ENCODE results near the gene TMEM150B.
A peak's percentile ranks its signal among the peaks of the same experiment; 100 is the strongest.

Gene TMEM150B, protein sequence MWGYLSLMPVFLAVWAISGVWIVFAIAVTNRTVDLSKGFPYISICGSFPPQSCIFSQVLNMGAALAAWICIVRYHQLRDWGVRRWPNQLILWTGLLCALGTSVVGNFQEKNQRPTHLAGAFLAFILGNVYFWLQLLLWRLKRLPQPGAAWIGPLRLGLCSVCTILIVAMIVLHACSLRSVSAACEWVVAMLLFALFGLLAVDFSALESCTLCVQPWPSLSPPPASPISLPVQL

DNA sequence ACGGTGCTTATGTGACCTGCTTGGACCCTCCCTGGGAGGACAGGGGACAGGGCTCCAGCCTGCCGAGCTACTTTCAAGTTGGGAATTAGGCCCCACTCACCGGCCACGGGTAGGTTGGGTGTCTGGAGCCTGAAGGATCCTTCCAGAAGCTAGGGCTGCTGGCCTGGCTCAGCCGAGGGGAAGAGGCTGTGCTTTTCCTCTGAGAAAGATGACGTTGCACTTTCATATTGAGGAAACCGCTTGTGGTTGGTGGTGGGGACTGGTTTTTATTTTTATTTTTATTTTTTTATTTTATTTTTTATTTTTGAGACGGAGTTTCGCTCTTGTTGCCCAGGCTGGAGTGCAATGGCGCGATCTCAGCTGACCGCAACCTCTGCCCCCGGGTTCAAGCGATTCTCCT is at the start of gene TMEM150B:
TSS of gene TMEM150B (minus strand) at position 170 of the 400 bp plus-strand sequence. CDS start 4,305 bp downstream, outside the sequence.
- no peak for DNase-seq

DNA sequence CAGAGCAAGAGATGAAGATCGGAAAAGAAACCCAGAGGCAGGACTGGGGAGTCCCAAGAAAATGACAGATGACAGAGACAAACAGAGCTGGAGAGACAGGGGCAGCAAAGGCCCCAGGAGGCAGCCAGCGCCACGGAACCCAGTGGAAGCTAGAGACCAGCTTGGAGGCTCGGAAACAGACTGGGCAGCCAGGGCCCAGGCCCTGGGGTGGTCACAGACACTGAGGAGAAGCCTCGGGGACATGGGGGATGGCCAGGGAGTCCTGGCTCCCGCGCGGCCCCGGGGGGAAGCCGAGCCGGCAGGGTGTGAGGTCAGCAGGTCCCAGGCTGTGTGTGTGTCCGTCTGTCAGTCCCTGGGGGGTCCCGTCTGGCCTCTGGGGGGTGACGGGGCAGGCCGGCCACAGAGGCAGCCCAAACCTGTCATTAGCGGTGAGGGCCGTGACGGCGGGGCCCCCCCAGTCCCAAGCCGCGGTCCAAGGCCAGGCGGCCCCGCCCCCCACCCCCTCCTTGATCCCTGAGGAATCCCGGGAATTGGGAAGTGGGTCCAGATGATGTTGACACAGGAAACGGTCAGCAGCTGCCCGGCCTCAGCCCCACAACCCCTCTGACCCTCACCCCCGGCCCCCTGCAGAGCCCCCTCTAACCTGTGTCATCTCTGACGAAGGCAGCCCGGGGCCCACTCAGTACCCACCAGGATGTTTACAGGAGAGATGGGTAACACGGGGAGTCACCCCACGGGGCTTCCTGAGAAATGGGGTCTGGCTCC is 49.0 kb upstream of the TMEM150B start:
- no peak for DNase-seq

DNA sequence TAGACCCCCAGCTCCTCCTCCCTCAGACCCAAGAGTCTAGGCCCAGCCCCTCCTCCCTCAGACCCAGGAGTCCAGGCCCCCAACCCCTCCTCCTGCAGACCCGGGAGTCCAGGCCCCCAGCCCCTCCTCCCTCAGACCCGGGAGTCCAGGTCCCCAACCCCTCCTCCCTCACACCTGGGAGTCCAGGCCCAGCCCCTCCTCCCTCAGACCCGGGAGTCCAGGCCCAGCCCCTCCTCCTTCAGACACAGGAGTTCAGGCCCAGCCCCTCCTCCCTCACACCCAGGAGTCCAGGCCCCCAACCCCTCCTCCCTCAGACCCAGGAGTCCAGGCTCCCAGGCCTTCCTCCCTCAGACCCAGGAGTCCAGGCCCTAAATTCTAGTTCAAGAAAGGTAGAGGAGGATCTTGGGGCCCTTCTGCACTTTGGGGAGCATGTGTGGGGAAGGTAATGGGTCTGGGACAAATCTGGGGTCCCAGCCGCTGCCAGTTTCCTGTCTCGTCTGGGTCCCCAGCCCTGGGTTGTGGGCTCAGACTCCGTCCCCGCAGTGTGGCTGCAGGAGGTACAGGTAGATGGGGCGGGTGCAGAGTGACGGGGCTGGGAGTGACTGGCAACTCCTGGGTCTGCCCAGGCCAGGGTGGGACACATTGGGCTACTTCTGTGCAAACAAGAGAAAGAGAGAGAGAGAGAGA is 48.3 kb upstream of the TMEM150B start:
- no peak for DNase-seq

DNA sequence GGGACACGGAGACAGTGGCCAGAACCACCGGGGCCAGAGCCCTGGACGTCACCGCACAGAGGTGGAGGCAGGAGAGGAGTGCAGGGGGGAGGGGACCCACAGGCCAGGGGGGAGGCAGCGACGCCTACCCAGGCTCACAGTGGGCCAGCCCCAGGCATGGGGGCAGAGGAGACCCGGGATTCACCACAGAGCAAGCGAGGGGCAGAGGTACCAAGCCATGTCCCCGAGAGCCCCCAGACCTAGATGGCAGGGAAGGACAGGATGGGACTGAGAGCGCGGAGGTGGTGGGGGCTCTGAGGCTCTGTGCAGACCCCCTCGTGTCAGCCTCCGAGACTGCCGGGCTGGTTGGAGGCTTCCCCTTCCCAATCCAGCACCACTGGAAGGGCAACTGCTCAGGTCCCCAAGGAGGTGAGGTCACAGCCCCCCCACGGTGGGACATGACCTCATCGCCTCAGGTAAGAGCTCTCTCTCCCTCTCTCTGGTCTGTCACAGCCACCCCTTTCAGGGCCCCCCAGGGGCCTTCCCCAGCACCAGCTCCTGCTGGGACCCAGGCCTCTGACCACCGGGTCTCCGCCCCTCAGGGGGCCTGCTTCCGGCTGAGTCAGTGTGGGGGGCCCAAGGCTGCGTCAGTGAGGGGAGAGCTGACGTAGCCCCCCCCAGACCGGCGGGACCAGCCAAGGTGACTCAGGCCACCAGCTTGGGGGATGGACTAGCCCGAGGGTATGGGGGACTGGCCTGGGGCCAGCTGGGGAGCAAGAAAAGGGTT is 47.4 kb upstream of the TMEM150B start:
- DNase-seq, result no peak

DNA sequence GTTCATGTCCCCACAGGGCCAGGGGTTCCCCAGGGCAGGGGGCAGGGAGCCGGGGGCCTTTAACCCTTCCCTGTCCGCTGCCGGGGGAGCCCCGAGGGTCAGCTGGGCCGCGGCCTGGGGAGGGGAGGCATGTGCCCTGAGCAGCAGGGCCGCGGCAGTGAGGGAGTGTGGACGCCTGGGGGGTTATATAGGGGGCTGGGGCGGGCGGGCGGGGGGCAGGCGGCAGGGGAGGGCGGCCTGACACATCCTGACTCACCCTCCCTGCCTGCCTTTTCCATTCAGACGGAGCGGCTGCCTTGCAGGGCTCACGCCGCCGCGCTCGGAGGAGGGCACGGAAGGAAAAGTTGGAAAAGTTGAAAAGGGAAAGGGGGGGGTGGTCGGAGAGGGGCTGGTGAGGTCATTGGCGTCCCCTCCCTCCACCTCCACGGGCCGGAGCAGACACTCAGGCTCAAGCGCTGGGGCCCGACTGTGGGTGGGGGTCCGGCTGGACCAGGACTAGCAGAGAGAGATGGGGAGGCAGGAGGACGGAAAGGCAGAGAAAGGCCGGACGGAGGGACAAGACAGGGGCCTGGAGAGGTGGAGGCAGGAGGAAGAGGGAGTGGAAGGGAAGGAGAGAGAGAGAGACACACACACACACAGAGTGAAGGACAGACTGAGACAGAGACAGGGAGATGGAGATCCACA is 45.3 kb upstream of the TMEM150B start, which contains the start of gene IL11:
TSS of gene IL11 (minus strand) at position 159 of the 684 bp plus-strand sequence. CDS start at position 6, 153 bp downstream.
- DNase-seq, result no peak

DNA sequence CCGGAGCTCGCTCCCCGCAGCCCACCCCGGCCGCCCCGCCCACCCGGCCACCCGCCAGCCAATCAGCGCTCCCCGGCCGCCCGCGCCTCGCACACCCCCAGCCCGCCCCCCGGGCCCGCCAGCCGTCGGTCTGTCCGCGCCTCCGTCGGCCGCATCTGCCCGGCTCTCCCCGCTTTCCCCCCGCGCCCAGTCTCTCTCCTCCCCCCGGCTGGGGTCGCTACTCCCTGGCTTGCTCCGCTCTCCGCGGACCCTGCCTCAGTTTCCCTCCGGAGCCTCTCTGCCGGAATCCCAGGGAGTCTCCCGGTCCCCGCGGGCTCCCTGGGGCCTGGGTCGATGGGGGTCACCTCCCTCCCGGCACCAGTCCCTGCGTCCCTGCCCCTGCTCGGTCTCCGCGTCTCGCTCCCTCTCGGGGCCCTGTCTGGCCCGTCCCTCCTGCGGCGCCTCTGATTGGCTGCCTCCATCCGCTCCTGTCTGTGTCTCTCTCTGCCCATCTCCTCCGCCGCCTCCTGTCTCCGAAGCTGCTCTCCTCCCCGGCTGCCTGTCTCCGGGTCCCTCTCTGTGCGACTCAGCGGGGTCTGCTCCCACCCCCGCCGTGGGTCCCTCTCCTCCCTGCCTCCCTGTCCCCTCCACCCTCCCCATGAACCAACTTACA is 44.6 kb upstream of the TMEM150B start:
- peak; percentile 42 for DNase-seq

DNA sequence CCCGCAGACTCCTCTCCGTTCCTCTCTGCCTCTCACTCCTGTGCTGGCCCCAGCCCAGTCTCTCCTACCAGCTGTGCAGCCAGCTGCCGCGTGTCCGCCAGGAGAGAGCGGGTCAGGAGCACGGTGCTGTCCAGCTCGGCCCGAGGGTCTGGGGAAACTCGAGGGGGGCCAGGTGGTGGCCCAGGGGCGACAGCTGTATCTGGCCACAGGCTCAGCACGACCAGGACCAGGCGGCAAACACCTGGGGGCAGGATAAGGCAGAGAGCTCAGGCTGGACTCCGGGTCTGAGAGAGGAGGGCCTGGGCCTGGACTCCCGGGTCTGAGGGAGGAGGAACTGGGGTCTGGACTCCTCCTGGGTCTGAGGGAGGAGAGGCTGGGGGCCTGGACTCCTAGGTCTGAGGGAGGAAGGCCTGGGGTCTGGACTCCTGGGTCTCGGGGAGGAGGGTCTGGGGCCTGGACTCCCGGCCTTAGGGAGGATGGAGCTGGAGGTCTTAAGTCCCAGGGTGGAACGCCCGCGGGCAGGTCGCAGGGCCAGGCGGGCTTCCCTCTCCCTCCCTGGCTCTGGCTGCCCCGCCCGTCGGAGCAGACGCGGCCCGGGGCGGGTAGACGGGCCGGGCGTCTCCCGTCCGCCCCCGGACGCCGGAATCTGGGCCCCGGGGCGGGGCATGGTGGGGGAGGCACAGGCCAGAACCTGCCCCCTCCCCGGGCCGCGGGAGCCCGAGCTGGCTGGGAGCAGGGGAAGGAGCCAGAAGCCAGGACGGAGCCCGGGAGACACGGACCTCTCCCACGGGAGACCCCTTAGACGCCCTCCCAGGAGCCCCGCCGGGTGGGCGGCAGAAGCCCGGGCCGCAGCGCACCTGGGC is 43.8 kb upstream of the TMEM150B start:
- DNase-seq, result no peak

DNA sequence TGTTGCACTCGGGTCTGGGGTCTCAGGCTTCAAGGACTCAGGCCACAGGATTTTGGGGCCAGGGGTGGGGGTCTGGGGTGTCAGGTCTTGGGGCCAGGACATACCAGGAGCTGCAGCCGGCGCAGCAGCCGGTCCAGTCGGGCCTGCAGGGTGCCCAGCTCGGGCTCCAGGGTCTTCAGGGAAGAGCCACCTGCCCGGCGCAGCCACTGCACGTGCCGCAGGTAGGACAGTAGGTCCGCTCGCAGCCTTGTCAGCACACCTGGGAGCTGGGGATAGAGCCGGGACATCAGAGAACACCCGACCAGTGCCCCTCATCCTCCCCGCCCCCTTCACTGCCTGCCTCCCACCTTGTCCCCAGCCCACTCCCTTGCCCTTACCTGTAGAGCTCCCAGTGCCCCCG is 43.0 kb upstream of the TMEM150B start:
- no peak for DNase-seq

DNA sequence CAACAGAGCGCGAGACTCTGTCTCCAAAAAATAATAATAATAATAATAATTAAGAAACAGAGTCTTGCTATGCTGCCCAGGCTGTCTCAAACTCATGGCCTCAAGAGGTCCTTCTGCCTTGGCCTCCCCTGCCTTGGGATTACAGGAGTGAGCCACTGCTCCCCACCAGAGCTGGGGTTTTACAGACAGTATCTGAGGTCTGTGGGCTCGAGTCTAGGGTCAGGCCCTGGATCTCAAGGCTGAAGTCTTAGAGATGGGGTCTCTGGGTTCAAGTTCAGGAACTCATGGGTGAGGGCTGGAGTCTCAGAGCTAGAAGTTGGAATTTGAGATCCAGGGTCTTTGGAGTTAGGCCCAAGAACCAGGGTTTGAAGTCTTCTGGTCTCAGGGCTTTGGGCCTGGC is 41.6 kb upstream of the TMEM150B start:
- DNase-seq, result no peak

DNA sequence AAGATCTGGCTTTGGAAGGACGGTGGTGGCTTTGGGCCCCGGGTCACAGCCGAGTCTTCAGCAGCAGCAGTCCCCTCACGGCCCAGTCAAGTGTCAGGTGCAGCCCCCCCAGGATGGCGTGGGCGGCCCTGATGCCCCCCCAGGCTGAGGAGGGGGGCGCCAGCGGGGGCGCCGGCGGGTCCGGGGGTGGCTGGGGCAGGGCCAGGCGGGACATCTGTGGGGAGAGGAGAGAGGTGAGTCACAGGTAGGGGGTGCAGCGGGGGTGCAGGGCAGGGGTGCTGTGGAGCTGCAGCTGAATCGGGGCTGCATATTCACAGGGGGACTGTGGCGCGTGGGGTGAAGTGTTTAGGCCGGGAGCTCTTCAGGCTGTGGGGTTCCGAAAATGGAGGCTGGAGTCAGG is 40.8 kb upstream of the TMEM150B start:
- DNase-seq, result no peak

DNA sequence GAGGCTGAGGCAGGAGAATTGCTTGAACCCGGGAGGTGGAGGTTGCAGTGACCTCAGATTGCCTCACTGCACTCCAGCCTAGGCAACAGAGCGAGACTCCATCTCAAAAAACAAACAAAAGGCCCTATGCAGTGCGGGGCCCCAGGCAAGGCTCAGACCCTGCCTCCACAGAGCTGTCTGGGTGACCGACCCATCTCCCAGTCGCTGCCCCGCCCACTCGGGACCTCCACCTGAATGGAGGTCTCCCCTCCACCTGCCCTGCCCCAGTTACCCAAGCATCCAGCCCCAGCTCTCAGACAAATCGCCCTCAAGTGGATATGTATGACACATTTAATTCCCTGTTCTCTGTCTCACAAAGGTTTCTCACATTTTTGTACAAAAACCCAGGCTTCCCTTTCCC is 40.1 kb upstream of the TMEM150B start:
- no peak for DNase-seq

DNA sequence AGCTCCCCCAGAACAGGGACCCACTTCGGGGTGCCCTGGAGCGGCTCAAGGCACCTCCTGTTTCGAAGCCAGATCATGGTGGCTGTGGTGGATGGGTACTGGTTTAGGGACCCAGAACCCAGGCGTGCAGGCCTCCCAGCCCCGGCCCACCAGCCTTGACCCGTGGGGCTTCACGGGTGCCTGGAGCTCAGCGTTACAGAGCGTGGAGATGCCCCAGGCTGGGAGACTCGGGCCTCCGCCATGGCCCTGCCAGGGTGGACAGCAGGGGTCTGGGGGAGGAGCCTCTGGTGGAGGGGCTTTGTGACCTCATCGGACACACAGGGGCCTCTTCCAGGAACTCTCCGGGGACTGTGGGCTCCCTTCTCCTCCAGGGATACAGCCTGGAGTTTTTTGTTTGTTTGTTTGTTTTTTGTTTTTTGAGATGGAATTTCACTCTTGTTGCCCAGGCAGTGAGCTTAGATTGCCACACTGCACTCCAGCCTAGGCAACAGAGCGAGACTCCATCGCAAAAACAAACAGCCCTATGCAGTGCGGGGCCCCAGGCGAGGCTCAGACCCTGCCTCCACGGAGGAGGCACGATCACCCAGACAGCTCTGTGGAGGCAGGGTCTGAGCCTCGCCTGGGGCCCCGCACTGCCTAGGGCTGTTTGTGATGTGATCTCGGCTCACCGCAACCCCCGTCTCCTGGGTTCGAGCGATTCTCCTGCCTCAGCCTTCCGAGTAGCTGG is 38.0 kb upstream of the TMEM150B start, which contains the start of gene GARIN5B:
TSS of gene GARIN5B (minus strand) at position 271 of the 727 bp plus-strand sequence. CDS start at position 77, 194 bp downstream.
- no peak for DNase-seq

DNA sequence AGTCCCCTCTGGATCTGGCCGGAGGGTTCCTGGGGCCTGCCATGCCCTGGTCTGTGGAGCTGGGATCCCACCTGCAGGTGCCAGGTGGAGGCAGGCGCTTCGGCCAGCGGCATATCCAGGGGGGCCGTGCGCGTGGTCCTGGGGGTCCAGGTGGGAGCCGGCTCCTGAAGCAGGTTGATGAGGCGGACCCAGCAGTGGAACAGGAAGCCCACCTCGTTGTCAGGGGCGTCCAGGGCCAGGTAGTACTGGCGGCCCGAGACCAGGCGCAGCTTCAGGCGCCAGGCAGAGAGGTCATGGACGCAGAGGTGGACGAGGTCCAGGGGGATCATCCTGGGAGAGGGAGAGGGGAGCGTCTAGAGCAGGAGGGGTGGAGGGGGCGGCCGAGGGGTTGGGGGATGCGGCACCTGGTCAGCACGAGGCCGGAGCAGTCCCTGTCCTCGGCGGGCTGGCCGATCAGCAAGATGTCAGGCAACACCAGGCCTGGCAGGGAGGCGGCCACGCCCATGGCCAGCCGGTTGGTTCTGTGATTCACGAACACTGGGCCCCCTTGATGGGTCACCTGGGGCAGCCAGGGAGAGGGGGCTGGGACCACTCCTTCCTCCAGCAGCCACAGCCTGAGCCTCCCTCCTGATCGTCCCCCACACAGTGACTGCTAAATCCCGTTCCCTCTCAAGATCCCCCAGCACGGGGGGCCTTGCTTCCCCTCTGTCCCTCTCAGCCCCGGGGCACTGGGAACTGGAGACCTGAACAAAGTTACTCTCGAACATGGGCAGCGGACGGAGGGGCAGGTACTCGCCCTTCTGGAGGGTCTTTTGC is 37.2 kb upstream of the TMEM150B start:
- no peak for DNase-seq

DNA sequence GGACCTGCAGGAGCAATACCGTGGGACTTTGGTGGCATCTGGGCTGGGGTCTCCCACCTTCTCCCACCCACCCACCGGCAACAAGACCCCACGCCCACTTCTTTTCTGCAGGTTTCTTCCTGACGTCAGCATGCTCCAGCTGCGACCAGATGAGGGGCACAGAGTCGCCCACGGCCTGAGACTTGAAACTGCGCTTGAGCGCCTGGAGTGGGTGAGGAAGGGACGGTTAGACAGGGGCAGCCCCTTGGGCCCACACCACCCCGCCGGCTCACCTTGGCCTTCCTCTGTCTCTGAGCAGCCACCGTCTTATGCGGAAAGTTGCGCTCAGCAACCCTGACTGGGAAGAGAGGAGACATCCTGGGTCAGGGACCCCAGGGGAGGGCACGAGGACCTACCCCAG is 35.8 kb upstream of the TMEM150B start:
- DNase-seq, result no peak

DNA sequence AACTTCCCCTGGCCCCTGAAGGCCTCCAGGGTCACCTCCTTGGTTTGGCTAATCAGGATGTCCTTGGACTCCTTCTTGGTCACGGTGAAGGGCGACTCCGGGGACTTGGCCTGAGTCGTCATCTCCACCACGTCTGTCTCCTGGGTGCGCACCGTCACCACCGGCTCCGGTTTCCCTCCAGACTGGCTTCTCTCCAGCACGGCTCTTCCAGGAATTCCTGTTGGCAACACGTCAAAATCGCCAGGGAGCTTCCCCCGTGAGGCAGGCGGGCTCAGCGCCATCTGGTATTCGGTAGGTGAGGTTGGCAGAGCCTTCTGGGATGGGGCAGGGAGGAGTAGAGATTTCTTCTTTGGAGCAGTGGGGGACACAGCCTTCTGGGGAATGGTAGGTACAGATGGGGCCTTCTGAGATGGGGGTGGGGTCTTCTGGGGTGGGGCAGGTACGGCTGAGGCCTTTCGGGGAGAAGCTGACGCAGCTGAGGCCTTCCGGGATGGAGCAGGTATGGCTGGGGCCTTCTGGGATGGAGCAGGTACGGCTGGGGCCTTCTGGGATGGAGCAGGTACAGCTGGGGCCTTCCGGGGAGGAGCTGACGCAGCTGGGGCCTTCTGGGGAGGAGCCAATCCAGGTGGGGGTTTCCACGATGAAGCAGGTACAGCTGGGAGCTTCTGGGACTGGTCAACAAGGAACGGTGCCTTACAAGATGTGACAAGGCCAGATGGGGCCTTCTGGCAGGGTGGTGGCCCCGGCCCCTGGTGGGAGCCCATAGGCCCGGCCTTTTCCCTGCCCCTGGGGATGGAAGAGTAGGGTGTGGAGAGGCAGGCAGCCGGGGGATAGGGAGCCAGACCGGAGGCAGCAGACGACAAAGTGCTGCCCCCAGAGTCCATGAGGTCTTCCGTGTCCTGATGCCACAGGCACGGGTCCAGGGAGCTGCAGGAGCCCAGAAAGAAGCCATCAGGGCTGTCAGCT is 34.1 kb upstream of the TMEM150B start:
- DNase-seq, result no peak

DNA sequence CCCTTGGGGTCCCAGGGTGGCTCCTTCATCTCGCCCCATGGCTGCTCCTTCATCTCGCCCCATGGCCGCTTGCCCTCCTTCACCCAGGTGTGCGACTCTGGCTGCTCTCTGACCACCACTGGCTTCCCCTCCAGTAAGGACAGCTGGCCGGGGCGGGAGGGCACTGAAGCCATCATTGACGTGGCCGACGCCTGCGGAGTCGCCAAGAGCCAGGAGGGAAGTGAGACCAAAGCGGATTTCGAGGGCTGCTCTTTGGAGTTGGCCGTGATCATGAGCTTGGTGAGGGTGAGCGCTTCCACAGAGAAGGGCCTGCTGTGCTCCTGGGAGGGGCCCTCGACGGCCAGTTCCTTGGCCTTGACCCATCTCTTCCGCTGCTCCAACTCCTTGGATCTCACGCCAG is 33.4 kb upstream of the TMEM150B start:
- DNase-seq, result no peak

DNA sequence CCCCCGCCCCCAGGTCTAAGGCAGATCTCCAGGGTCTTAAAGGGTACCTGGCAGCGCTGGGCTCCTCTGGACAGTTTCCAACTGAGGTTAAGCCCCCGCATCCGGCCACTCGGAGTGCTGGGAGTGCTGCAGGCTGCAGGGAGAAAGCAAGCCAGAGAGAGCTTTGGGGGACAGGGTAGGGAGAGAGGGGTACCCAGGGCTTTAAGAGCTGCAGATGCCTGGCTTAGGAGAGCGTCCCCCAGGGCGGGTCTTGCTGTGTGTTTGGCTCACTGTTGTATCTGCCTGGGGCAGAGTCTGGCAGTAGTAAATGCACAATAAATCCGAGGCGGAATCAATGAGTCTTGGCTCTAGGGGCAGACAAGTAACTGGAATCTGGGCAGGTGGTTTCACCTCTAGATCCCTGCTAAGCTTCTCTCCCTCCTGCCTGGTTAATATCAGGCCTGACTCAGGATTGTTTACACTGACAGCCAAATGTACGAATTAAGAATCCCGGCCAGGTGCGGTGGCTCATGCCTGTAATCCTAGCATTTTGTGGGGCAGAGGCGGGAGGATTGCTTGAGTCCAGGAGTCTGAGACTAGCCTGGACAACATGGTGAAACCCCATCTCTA is 30.2 kb upstream of the TMEM150B start:
- no peak for DNase-seq

Measured in activated naive CD4-positive, alpha-beta T cell treated with anti-CD3 and anti-CD28 coated beads, Interleukin-2, amount 50 U/mL, for 16 hours (primary cell).